Right cardiac atrium (tissue), 5 donors: ENCODE measurements around the gene CYFIP2. TPM values are rescaled to one million over a fixed set of nuclear protein-coding genes. Genes with fewer than 3 reads are reported as not detected.

ENCODE experiments used
- ATAC-seq, 2 donors: fragments of 200-7000 bp; cut with Tn5 transposase; one replicate each; pipeline versions ENCODE4 v1.8.0 to v1.9.1; 2020; ENCODE audit warnings: moderate library complexity in 2 of 2, mild to moderate bottlenecking in 1 of 2
- DNase-seq, 3 donors: peaks; one replicate each; pipeline ENCODE4 v3.0.0-alpha.2; 2020
- H3K27ac ChIP-seq: one replicate; pipeline ENCODE4 v1.5.1; 2013; ENCODE audit warnings: mild to moderate bottlenecking, low read length, control low read depth, moderate library complexity
- H3K27me3 ChIP-seq: one replicate; pipeline ENCODE4 v1.6.1; 2013; ENCODE audit not compliant: control insufficient read depth, insufficient read depth
- H3K4me1 ChIP-seq: one replicate; pipeline ENCODE4 v1.6.1; 2013; ENCODE audit warnings: low read length; ENCODE audit not compliant: control insufficient read depth, insufficient read depth
- H3K4me3 ChIP-seq: one replicate; pipeline ENCODE4 v1.5.1; 2013; ENCODE audit warnings: low read length, control low read depth
- H3K9me3 ChIP-seq: one replicate; pipeline ENCODE4 v1.6.1; 2013; ENCODE audit warnings: low read length; ENCODE audit not compliant: control insufficient read depth
- WGBS: extraction: QIAGEN DNeasy Blood & Tissue Kit; methylation state at CpG from one replicate; pipeline ENCODE4 v1.1.7; 2013; 5-methylcytosine and 5-hydroxymethylcytosine counted together
- intact Hi-C, 4 donors: fragments of 100-400 bp; cut with DNase I; formaldehyde crosslinking; loops; one replicate each; pipeline versions ENCODE4 v1.11.0 to v1.14.0; 2022 to 2023
- polyA plus RNA-seq: library from polyadenylated mRNA; stranded (reverse); fragments of 200-250 nt; gene quantifications from one replicate; pipeline ENCODE4 v1.2.3, GENCODE V29; 2013
- total RNA-seq, 4 donors: library from RNA; stranded (reverse); fragmentation: NEBNext Ultra II Directional; extraction: Animal tissue kit (Norgen Biotek cat#: 25700); gene quantifications; one replicate each; pipeline ENCODE4 v1.2.1, GENCODE V29; 2021
- donor health status: healthy with polysubstance abuse.
- donor health status: DM: no; HTN: yes; CAD: no.
- donor health status: DM: no; HTN: no; CAD: no.
- donor health status: DM: no; HTN: yes; CAD: no; lungs with severe emphysema.
- donor health status: DM: yes; HTN: yes; CAD: no.

Gene CYFIP2
- total and polyA plus RNA-seq, 5 donors = 27.4 to 43.8 (median 36.7) TPM

DNA sequence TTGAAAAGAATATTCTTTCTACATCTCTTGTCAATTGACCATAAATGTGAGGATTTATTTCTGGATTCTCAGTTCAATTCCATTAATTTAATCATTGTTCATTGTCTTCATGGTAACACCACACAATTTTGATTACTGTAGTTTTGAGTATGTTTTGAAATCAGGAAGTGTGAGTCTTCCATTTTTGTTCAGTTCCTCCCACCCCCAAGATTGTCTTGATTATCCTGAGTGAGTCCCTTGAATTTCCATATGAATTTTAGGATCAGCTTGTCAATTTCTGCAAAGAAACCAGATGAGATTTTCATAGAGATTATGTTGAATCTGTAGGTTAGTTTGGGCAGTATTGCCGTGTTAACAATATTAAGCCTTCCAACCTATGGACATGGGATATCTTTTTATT, 9.5 kb downstream of the CYFIP2 start:
- H3K27me3 ChIP-seq = no peaks in the 10 kb centered on the region
- peaks cover 2% of the 10 kb centered on the region for H3K4me1 ChIP-seq
- H3K9me3 ChIP-seq = no peaks in the 10 kb centered on the region
- 93% methylated on average over 1 of the region's 1 CpG for WGBS
- DNase-seq = no peak
- ATAC-seq = no peak
- no peak overlapping the region for H3K27ac ChIP-seq
- no peak overlapping the region for H3K4me3 ChIP-seq
- intact Hi-C loops = no loop called here

- Histone ChIP-seq H3K27me3 (no peaks in the 10 kb centered on the region), H3K4me1 (no peaks in the 10 kb centered on the region), H3K4me3 (no peak overlapping the region), H3K9me3 (no peaks in the 10 kb centered on the region), H3K27ac (no peak overlapping the region)
- intact Hi-C loops = no loop called here
- no peak for ATAC-seq
- no peak for DNase-seq
- 93% methylated on average over 2 of the region's 2 CpGs for WGBS
Observed at GRCh38 chr5:157278319-157279037, 12.6 kb downstream of the CYFIP2 start.

DNA sequence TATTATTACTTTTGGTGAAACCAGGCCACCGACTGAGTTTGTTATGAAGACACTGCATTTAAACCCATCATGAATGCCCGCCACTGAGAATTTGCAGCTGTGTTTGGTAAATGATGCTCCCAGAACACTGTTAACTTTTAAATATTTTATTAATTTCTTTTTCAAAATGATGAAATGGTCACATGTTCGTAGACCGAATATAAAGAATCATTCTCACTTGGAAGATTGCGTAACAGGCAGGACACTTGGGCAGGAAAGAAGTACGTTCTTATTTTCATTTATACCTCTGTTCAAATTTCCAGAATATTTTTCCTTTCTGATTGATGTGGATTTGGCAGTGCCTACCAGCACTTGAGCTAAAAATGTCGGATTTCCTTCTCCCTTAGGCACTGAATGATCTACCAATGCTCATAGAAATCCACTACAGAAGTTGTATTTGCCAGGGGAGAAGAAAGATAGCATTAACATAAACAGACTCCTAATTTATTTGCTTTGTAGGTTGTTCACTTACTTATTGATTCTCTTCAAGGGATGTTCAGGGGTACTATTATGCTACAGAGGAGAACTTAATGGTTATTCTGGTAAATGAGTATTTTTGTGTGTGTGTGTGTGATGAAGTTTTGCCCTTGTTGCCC, 13.8 kb downstream of the CYFIP2 start:
- Histone ChIP-seq H3K27ac (peak overlapping the region; percentile 27), H3K27me3 (no peaks in the 10 kb centered on the region), H3K9me3 (no peaks in the 10 kb centered on the region), H3K4me1 (no peaks in the 10 kb centered on the region), H3K4me3 (no peak overlapping the region)
- no peak for DNase-seq
- WGBS = 63% methylated on average over 7 of the region's 7 CpGs
- intact Hi-C loops = no loop called here
- ATAC-seq = no peak

- Histone ChIP-seq H3K9me3 (no peaks in the 10 kb centered on the region), H3K27me3 (no peaks in the 10 kb centered on the region), H3K4me3 (no peak overlapping the region), H3K27ac (no peak overlapping the region), H3K4me1 (no peaks in the 10 kb centered on the region)
- 57% methylated on average over 3 of the region's 3 CpGs for WGBS
- intact Hi-C loops = no loop called here
- ATAC-seq = no peak
- no peak for DNase-seq
Observed at GRCh38 chr5:157280927-157281326, 15.0 kb downstream of the CYFIP2 start.

GRCh38 chr5:157282150-157282549, 16.2 kb downstream of the CYFIP2 start:
- Histone ChIP-seq H3K9me3 (no peaks in the 10 kb centered on the region), H3K27me3 (no peaks in the 10 kb centered on the region), H3K4me3 (no peak overlapping the region), H3K27ac (no peak overlapping the region), H3K4me1 (no peaks in the 10 kb centered on the region)
- intact Hi-C loops = no loop called here
- DNase-seq = no peak
- ATAC-seq = no peak

DNA sequence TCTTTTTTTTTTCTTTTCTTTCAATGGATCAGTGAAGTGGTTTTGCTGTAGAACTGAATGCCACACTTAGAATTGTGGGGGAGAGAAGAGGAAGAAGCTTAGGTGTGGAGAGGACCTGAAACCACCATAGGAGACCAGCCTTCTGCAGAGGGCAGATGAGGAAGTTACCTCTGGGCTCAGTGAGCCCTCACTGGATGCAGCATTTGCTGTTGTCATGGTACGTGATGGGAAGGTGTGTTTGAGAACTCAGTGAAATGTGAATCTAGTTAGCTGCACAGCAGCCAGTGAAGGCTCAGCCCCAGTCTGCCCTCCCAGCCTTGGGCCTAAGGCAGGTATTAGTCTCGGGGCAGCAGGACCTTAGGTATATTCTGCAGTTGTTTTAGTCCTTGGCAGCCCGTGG, 17.5 kb downstream of the CYFIP2 start:
- no peak overlapping the region for H3K4me3 ChIP-seq
- 58% methylated on average over 3 of the region's 3 CpGs for WGBS
- no peaks in the 10 kb centered on the region for H3K27me3 ChIP-seq
- intact Hi-C loops = no loop called here
- peak overlapping the region; percentile 89 for H3K27ac ChIP-seq
- peaks cover 2% of the 10 kb centered on the region for H3K4me1 ChIP-seq
- no peak for DNase-seq
- ATAC-seq = peak; percentile 34 to 38
- H3K9me3 ChIP-seq = no peaks in the 10 kb centered on the region

GRCh38 chr5:157284458-157285212, 18.7 kb downstream of the CYFIP2 start:
- no peak for DNase-seq
- Histone ChIP-seq H3K4me1 (peaks cover 2% of the 10 kb centered on the region), H3K27ac (peak overlapping the region; percentile 62), H3K9me3 (no peaks in the 10 kb centered on the region), H3K27me3 (no peaks in the 10 kb centered on the region), H3K4me3 (no peak overlapping the region)
- WGBS = 77% methylated on average over 6 of the region's 6 CpGs
- intact Hi-C loops = no loop called here
- no peak for ATAC-seq

GRCh38 chr5:157285310-157286035, 19.6 kb downstream of the CYFIP2 start:
- H3K4me3 ChIP-seq = no peak overlapping the region
- H3K9me3 ChIP-seq = no peaks in the 10 kb centered on the region
- 72% methylated on average over 10 of the region's 10 CpGs for WGBS
- peak in 1 of 2 donors; percentile 13 for ATAC-seq
- H3K27ac ChIP-seq = peak overlapping the region; percentile 67
- no peaks in the 10 kb centered on the region for H3K27me3 ChIP-seq
- DNase-seq = no peak
- intact Hi-C loops = no loop called here
- H3K4me1 ChIP-seq = peaks cover 2% of the 10 kb centered on the region

DNA sequence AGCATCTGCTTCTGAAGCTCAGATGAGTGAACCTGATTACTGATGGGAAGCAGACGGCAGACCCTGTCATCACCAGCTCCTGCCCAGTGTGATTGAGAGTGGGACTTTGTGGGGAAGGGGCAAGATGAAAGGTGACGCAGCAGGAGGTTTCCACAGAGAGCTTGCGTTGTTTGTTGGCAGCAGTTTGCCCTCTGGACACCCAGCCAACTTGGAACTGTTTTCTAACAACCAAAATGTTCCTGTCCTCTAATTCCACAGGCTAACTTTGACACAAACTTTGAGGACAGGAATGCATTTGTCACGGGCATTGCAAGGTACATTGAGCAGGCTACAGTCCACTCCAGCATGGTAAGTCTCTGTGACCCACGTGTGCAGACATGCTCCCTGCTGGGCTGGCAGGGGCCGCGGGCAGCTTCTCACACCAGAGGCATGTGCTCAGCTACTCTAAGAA, 20.9 kb downstream of the CYFIP2 start:
- WGBS = 45% methylated on average over 7 of the region's 7 CpGs
- intact Hi-C loops = no loop called here
- no peak overlapping the region for H3K4me3 ChIP-seq
- H3K4me1 ChIP-seq = peaks cover 8% of the 10 kb centered on the region
- peak; percentile 38 to 74 (median 58) for DNase-seq
- H3K27me3 ChIP-seq = no peaks in the 10 kb centered on the region
- H3K27ac ChIP-seq = peak overlapping the region; percentile 73
- ATAC-seq = peak; percentile 70 to 75
- no peaks in the 10 kb centered on the region for H3K9me3 ChIP-seq

GRCh38 chr5:157288405-157289163, 22.7 kb downstream of the CYFIP2 start:
- intact Hi-C loops = no loop called here
- Histone ChIP-seq H3K27ac (no peak overlapping the region), H3K4me1 (peaks cover 8% of the 10 kb centered on the region), H3K4me3 (no peak overlapping the region), H3K9me3 (no peaks in the 10 kb centered on the region), H3K27me3 (no peaks in the 10 kb centered on the region)
- no peak for DNase-seq
- no peak for ATAC-seq
- 46% methylated on average over 4 of the region's 4 CpGs for whole genome bisulfite sequencing
